H1 (cell line): ENCODE measurements around the gene CACNA1D. TPM values are rescaled to one million over a fixed set of nuclear protein-coding genes. Genes with fewer than 3 reads are reported as not detected.

Source experiments
- EZH2 ChIP-seq: fragments of 200-600 bp; sonication (generic); IDR thresholded peaks from 2 replicates; pipeline ENCODE4 v1.7.1; 2012; ENCODE audit warnings: low read depth, mild to moderate bottlenecking, moderate library complexity, low read length, inconsistent platforms; ENCODE audit not compliant: severe bottlenecking
- SP2 ChIP-seq: IDR thresholded peaks from 2 replicates; pipeline ENCODE4 v1.6.1; 2012; ENCODE audit warnings: mild to moderate bottlenecking, low read length, inconsistent platforms
- polyA plus RNA-seq, 7 experiments: library from polyadenylated mRNA; depleted of rRNA in 3 of 7; stranded (reverse) in 5 of 7; unstranded in 2 of 7; fragments of >200 nt in 5 of 7; fragments of 200-250 nt in 2 of 7; gene quantifications; 1 replicate in 5 of 7; 2 replicates in 1 of 7; 4 replicates in 1 of 7; pipeline versions ENCODE4 v1.2.1 to v1.2.3, GENCODE V29; 2011 to 2013; ENCODE audit warnings: missing spikeins in 2 of 7, mixed read lengths in 2 of 7
- total RNA-seq: library from RNA; stranded (reverse); fragmentation: NEBNext Ultra II Directional; extraction: Animal tissue kit (Norgen Biotek cat#: 25700); gene quantifications from 2 replicates; pipeline ENCODE4 v1.2.1, GENCODE V29; 2021

The CACNA1D gene
- total and polyA plus RNA-seq, 2 of the 8 experiments (the other 6 are each of a cell fraction or from before 2014, with no cell fraction given) = 2.0 to 2.9 TPM

- TF ChIP-seq SP2 (no peak), EZH2 (no peak)
Observed at GRCh38 chr3:53695324-53695690, 200.9 kb downstream of the CACNA1D start (continued).
